GM18868 (cell line): ENCODE data around the gene HOXA6.

ENCODE experiments used
- ATAC-seq: cut with Tn5 transposase; IDR thresholded peaks from one replicate; pipeline ENCODE4 v1.9.1; 2021; ENCODE audit warnings: mild to moderate bottlenecking, moderate library complexity; ENCODE audit not compliant: unreplicated experiment

HOXA6 gene

DNA sequence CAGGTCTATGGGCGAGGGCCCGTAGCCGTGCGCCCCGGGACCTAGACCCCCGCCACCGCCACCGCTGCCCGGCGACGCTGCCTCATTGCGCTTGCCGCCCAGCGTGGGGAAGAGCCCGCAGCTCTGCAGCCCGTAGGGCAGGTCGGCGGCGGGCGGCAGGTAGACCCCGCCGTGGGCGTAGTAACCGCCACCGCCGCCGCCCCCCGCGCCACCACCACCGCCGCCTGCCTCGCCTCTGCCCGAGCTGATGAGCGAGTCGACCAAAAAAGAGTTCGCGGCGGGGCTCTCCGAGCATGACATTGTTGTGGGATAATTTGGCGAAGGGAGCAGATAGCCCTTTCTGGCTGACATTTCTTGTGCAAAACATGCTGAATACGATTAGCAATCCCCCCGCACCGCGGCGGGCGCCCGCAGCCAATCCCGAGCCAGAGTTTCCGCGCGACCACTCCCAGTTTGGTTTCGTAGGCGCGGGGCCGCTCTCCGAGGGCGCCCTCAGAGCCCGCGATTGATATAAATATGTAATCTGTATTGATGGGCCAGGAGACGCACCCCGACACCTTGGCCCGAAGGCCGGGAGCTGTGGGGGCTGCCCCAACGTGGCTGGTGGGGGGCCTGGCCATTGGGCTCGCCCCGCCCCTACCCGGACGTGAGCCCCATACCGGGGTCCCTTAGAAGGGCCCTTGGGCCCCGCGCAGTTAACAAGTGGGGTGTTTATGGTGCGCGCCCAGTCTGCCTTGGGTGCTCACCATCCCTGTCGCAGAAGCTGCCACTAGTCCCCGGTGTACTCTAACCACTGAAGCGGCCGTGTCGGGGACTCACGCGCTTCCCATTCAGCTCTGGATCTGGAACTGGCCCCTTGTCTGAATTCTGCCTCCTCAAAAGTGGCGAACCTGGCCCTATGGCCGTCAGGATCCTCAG is 26.6 kb upstream of the HOXA6 start, which contains the start of gene HOXA10:
TSS of gene HOXA10 (minus strand) at position 365 of the 918 bp plus-strand sequence. CDS start at position 351, 14 bp downstream.
- no peak for ATAC-seq

DNA sequence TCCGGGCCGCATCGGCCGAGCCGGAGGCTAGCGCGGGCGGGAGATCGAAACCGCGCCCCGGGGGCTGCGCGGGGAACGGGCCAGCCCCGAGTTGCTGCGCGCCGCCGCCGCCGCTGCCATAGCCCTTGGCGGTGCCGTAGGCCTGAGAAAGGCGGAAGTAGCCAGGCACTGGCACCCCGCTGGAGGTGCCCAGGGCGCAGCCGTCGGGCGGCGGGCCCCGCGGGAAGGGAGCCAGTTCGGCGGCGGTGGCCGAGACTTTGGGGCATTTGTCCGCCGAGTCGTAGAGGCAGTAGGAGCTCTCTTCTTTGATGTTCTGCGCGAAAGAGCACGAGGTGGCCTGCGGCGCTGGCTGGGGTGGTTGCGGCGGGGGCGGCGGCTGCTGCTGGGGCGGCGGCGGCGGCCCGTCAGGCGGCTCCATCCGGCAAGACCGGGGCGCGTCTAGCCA is 26.0 kb upstream of the HOXA6 start:
- no peak for ATAC-seq

DNA sequence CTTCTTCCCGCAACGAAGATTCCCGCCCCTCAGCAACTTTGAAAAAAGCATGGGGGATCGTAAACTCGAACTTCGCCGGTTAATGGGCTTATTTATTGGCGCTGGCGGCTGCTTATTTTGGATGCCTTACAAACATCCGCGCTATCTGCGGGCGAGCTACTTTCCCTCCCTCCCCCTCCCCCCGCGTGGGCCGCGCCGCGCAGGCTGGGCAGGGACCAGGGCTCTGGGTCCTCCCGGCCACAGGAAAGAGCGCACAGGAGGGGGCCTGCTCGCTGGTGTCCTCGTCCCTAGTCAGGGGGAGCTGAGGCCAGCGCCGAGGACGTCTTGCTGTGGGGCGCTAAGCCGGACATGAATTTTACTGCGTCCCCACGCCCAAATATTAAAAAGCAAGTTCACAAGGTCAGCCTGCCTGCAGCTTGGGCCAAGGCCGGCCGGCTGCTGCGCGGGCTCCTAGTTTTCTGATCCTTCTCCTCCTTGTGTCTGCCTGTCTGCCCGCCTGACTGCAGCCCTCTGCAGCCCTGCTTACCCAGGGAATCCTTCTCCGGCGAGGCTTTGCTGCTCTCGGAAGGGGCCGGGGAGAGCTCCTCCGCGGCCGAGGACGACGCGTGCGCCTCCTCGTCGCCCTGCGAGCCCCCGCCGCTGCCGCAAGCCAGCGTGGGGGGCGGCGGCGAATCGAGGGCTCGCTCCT is 25.4 kb upstream of the HOXA6 start:
- ATAC-seq, result no peak

DNA sequence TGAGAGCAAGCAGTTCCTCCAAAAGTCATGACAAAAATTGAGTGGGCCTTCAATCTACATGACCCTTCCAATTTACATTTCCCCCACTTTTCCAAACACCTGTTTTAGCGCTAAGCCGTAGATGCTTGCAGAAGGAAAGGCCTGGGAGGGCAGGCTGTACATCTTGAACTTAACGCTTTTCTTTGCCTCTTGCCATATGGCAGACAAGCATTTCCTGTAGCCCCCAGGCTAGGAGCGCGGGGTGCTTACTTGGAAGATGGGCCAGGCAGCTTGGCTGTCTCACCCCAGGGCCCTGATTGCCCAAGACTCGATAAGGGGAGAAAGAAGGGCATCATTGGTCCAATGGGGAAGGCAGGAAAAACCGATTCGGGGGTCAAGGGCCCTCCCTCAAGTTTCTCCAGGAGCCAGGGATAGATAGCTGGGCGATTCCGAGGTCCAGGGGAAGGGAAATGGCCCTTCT is 24.8 kb upstream of the HOXA6 start:
- ATAC-seq, result no peak

DNA sequence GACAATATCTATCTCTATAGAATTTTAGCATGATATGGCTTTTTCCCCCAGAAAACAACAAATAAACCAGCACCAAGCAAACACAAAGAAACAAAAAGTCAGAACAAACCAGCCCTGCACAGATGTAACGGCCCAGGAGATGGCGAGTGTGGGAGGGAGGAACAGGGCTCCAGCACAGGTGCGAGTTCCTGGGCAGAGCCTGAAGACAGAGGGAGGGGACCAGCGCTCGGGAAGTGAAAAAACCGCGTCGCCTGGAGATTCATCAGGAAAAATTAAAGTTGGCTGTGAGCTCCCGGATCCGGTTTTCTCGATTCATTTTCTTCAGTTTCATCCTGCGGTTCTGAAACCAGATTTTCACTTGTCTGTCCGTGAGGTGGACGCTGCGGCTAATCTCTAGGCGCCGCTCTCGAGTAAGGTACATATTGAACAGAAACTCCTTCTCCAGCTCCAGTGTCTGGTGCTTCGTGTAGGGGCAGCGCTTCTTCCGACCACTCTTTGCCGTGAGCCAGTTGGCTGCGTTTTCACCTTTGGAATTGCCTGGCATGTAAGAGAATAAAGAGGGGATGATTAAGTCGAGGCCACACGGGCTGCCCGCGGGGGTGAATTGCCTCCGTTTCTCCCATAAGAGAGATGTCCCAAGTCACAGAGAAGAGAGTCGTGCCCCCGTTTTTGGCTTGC is 24.2 kb upstream of the HOXA6 start:
- ATAC-seq, result no peak

DNA sequence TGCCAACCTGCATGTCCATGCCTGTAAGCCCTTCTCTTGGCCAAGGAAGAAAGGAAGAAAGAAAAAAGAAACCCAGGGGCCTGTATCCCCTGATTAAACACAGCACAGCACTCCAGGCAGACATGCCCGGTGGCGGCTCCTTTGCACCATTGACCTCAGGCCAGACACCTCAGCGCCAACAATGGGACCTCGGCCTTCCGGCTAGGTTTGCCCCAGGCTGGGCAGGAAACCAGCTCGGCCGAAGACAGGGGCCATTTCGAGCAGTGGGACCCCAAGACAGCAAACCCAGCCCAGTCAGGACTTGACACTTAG is 23.7 kb upstream of the HOXA6 start:
- ATAC-seq, result no peak

DNA sequence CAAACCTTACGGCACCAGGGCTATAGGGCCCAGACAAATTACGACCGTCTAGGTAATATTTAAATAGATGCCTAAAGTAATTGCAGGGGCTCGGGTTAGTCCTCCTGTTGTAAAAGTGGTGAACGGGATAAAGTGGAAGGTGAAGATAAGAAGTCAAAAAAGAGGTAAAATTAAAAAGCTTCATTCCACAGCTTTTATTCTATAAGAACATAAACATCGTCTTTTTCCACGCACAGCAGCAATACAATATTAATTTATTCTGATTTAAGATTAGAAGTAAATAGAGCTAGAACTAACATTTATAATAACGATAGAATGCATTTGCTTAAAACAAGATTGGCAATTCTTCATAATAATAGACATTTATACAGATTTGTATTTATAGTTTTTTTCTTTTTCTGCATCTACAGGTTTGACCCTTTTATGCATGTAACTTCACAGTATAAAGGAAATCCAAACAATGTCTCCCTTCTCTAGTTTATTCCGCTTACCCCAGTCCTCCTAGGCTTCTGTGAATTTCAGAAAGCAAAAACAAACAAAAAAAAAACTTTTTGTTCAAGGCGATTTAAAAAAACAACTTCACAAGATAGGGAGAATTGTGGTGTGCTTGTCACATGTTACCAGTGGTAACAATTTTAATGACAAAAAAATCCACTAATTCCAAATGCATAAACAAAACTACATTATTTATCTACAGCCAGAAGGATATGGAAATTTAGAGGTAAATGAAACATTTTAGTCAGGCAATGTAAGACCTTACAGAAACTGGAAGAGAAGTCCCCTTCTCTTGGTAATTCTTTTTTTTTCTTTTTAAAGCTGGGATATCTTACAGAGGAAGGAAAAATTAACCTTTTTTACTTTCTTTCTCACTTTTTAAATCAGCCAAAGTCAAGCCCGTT is 23.1 kb upstream of the HOXA6 start:
- no peak for ATAC-seq

DNA sequence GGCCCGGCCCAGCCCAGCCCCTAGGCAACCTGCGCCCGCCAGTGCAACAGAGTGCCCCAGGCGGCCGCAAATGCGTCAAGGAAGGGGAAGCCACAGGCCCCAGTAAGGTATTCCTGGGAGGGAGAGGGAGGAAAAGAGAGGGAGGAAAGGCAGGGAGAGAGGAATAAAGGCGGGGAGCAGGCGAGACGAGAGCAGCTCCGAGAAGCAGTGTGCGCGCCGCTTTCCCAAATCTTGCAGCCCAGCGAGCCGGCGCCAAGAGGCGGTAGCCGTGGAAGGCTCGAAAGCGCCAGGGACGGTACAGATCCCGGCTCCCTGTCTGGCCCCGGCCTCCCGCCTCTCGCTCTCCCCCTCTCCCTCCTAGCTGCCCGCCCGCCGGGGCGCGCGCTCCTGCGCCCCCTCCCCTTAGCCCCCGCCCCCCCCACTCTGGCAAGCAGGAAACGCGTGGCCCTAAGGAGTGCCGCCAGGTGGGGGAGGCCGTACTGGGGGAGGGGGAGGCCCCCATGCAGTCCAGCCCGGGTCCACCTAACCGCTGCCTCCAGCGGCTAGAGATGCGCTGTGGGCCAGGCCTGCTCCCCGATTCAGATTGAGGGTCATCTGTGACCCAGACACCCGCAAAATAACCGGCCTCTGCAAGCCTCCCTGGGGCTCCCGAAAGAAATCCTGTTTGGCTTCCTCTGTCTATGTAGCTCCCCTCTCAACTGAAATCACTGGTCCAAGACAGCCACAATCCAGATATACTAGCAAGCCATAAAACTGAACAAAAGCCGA is 22.3 kb upstream of the HOXA6 start:
- no peak for ATAC-seq

DNA sequence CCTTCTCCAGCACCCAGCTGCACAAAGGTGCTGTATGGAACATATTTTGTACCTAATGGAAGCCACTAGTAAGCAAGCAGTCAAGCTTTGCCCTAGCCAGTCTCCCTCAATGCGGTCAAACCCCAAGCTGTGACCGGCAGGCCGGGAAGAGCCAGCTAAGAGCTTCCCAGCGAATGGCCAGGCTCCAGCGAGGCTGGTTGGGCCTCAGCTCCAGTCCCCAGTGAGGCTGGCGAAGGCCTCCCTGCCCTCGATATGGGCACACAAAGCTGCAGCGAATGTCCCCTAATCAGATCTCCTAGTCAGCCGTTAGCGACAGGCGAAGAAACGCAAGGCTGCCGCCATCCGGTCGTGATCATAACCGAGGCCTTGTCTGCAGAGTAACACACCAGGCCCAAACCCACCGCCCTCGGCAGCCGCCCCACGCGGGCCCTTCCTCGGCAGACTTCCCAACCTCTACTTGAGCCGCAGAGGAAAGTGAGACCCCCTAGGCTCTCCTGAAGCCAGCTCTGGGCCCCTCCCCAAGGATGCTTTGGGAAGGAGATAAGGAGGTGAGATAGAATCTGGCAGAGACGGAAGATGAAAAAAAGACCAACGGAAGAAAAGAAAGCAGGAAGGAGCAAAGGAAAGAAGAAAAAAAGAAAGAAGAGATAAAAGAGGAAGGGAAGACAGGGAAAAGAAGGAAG is 20.8 kb upstream of the HOXA6 start:
- no peak for ATAC-seq

DNA sequence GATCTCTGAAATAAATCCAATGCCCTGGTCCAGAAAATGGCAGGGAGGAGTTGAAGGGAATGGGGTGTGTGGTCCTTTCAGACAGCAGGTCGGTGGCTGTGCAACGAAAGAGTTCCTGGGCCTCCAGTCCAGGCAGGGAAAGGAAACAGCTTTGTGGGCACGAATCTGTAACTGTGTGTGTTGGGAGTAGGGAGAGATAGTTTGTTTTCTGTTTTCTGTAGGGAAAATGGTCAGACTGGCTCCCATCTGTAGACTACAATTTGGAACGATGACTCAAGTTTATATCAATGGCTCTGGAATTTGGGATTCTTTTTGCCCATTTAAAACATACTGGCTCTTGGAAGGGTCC is 20.3 kb upstream of the HOXA6 start:
- no peak for ATAC-seq

DNA sequence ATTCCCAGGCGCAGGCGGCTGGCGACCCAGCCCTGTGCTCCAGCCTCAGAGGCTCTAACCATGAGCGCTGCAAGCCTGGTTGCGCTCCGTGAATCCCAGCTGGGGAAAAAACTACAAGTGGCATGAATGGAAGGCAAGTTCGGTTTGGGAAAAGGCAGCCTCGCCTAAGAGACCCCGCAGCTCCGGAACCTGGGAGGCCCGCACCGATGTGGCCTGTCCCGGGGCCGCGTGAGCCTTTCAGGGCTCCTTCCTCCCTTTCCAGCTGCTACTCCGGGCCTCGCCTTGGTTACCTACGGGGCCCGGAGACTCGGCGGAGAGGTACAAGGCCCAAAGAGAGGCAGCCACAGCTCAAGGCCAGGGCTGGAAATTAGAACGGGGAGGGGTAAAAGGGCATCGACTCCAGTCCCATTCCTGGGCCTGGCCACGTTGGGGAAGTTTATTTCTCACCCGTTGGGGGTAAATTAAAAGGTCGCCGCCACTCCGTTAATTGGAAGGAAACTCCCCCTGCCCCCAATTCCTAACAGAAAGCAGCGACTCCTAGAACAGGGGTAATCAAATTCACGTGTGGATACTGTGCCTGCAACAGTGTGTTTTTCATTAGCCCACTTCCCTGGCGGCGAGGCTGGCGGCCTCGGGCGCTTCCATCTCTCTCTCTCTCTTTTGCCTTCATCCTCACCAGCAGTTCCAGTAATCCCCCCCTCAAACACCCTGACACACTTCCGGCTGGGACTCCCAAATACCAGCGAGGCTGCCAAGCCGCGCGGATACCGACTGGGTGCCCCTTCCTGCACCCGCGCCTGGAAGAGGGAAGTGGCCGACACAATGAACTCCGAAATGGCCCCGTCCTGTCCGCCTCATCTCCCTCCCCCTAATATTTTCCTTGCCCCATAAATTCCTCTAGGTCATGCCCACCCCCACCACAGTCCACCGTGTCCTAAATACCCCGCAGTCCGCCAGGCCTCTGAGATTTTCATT is 19.2 kb upstream of the HOXA6 start:
- ATAC-seq, result no peak

DNA sequence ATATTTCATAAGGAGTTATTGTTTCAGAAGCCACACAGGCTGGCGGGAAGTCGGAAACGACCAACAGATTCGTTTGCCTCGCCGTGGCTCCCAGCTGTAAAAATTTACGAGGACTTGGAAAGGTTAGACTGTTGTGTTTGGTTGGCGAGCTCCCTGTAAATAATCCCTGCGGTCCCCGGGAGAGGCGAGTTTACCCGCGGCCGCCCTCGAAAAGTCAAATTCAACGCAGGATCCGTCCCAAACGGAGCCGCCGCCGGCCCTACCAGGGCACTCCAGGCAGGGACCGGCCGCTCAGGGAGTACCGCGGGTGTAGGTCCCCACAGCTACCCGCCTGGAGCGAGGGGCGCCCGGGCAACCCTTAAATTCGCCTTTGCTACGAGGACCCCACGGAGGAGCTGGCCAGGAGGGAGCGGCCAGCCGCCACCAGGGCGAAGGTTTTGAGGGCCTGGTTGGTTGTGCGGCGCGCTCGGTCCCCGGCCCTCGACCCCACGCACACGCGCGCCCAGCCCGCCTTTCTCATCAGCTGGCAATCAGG is 18.5 kb upstream of the HOXA6 start:
- no peak for ATAC-seq

DNA sequence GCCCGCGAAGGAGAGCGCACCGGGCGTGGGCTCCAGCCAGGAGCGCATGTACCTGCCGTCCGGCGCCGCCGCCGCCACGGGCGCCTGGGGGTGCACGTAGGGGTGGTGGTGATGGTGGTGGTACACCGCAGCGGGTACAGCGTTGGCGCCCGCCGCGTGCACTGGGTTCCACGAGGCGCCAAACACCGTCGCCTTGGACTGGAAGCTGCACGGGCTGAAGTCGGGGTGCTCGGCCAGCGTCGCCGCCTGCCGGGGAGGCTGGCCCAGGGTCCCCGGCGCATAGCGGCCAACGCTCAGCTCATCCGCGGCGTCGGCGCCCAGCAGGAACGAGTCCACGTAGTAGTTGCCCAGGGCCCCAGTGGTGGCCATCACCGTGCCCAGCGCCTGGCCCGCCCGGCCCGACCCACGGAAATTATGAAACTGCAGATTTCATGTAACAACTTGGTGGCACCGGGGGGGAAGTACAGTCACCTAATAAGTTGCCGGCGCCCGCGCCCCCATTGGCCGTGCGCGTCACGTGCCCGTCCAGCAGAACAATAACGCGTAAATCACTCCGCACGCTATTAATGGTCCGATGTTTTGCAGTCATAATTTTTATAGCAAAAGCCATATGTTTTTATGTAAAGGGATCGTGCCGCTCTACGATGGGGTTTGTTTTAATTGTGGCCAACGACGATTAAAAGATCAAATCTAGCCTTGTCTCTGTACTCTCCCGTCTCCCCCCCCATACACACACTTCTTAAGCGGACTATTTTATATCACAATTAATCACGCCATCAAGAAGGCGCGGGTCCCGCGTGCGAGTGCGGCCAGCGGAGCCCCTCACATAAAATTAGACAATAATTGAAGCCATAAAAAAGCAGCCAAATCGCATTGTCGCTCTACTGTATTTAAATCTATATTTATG is 17.8 kb upstream of the HOXA6 start, which contains the start of gene HOXA9:
TSS of gene HOXA9 (minus strand) at position 449 of the 907 bp plus-strand sequence. CDS start at position 369, 80 bp downstream.
- ATAC-seq, result no peak

DNA sequence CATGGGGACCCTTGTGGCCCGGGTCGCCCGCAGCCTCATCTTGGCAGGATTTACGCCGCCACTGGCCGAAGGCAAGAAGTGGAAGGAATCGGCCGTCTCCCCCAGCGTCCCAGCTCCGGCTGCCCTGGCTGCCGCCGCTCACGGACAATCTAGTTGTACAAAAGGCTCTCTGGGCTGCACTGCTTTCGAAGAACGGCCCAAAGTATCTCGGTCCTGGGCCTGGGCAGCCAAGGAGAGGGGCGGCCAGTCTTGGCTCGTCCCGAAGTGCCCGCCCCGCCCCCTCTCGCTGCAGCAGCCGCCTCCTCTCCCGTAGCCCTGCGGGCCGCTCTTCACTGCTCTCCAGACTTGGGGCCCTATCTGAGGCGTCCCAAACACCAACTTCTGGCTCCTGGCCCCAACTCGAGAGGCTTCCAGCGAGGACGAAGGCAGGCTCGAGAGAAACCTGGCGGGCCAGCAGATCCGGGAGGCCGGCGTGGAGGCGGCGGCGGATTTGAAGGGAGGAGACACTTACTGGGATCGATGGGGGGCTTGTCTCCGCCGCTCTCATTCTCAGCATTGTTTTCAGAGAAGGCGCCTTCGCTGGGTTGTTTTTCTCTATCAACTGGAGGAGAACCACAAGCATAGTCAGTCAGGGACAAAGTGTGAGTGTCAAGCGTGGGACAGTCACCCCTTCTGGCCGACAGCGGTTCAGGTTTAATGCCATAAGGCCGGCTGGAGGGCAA is 17.0 kb upstream of the HOXA6 start:
- no peak for ATAC-seq

DNA sequence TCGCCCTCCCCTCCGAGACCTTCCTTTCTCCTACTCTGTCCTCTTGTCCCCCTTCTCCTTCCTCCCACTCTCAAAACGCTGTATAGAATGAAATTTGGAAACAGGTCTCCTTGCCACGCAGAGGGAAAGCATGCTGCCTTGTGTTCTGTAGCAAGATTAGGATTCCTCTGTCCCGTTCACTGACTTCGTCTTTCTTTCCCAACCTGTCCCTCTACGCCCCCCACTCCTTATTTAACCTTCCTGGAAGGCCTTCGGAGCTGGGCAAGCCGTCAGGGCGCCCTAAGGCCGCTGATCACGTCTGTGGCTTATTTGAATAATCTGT is 16.4 kb upstream of the HOXA6 start:
- ATAC-seq, result no peak
